Activated effector memory CD4-positive, alpha-beta T cell treated with anti-CD3 and anti-CD28 coated beads, Interleukin-2, amount 50 U/mL, for 16 hours (primary cell): ENCODE data around the gene SKAP1.

ENCODE experiments used
- DNase-seq: peaks from one replicate; pipeline ENCODE4 v3.0.0-alpha.2; 2020

The SKAP1 gene

GRCh38 chr17:48095611-48096010 lies 334.4 kb downstream of the SKAP1 start:
- DNase-seq = no peak

- no peak for DNase-seq
Observed at GRCh38 chr17:48093341-48094045, 336.5 kb downstream of the SKAP1 start.

- no peak for DNase-seq
Observed at GRCh38 chr17:48084932-48085331, 345.1 kb downstream of the SKAP1 start.
